T follicular helper cell (primary cell): ENCODE measurements around the gene APH1B.
"Not testable (repeated sequence)": the region's sequence is repeated elsewhere in the genome, so short reads cannot be mapped to it uniquely, and the experiment has no call there.

Experiments used
- DNase-seq: peaks from one replicate; pipeline ENCODE4 v3.0.0-alpha.2; 2020; ENCODE audit warnings: low read depth
- total RNA-seq, 2 experiments: gene quantifications; one replicate each; lab custom pipeline; 2026; lab: John Stamatoyannopoulos, UW

APH1B gene
- 5.0 to 25.3 reads per million in 2 experiments for total RNA-seq

DNA sequence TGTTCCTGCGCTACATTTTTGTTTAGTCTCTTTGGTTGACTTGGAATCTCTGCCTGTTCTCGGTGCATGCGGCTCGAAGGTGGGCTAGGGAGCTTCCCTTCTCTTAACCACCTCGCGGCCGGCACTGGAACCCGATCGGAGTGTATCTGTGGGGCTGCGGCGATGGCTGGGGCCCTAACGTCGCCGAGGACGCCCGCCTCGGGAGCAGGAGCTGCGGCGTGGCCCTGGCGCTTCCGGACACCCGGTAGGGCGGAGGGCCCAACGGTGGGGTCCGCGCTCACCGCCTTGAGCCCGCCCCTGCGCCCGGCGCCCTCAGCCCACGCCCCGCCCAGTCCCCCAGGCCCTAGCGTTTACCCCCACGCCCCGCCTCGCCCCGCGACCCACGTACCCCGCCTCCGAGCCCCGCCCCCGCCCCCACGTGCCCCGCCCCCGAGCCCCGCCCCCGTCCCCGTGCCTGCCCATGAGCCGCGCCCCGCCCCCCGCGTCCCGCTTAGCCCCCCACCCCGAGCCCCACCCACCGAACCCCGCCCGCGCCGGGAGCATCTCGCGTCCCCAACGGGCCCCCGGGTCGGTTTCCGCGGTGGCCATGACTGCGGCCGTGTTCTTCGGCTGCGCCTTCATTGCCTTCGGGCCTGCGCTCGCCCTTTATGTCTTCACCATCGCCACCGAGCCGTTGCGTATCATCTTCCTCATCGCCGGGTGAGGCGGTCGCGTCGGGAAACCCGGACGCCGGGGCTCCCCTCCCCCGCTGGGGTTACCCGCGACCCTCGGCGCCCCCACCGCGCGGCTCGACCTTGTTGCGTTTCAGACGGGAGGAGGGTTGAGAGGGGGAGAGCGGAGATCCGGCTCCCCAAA, at the start of gene APH1B:
Gene APH1B, plus strand, starts transcription at position 568 of the 855 bp plus-strand sequence. Its CDS starts 19 bp downstream, at position 587.
- peak; percentile 75 for DNase-seq

GRCh38 chr15:63227689-63228088, 49.7 kb upstream of the APH1B start:
- DNase-seq, result no peak

- DNase-seq, result no peak
These were observed 46.2 kb upstream of the APH1B start for GRCh38 chr15:63231206-63231605.

DNA sequence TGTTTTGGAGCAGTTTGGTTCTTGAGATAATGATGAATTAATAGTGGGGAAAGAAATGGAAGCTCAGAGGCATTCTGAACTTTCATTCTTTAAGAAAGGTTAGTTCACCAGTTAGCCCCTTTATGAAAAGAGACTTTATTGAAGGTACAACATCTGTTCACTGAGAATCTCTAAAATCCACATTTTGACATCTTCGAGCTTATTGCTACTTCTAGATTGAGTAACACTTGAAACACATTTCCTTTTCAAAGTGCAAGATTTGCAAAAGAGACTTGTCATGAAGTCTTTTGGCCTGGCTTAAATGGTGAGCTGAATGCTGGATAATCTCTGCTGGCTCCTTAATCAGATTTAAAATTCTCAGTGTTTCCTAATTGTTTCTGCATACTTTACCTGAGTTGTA, 45.7 kb upstream of the APH1B start:
- DNase-seq, result no peak

DNA sequence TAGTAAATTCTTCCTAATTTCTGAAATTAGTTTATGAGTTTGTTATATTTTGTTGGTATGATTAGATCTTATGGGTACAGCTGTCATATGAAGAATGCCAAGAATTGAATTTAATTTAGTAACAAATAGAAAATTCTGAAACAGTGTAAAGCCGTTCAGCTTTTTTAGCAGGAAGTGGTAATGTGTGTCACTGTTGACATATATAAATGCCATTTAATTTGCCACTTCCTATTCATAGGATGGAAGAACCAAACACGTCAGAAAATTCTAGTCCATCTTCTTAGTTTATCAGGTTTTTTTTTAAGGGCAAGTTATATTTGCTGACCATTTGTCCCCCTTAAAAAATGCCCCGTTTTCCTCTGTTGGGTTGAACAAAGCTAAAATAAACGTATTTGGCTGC, 45.0 kb upstream of the APH1B start:
- no peak for DNase-seq

GRCh38 chr15:63232943-63233342, 44.5 kb upstream of the APH1B start:
- DNase-seq, result no peak

GRCh38 chr15:63233667-63234423, 43.6 kb upstream of the APH1B start:
- no peak for DNase-seq

DNA sequence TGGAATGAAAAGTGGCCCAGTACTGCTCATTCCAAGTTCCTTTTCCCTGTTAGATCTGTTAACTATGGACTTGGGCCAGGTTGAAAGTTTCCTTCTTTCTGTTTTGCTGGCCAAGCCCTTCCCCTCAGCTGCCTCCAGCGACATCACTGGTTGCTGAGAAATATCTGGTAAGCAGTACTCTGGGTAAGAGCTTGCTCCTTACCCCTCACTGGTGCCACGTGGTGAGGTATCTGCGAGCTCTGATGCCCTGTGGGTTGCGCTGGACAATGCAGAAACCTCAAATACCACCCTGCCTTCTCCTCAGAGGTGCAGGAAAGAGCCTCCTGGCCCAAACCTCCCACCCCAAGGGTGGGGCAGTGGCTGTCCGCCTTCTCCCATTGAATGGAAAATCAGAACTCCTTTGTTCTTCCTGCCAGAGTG, 42.9 kb upstream of the APH1B start:
- DNase-seq, result no peak

DNA sequence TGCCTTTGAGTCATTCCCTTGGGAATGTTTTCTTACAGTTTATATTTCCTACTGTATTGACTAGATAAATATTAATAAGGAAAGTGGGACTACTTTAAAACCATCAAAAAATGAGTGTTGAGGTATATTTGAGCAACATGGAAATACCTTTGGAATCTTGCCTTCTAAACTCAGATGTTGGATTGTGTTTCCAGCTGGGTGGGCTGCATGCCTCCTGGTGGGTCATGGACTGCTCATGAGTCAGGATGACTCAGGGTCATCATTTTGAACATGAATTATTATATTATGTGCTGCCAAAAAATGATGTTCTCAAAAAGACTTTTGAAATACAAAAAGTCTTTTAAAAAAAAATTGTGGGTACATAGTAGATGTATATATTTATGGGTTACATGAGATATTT, 41.1 kb upstream of the APH1B start:
- DNase-seq, result no peak

DNA sequence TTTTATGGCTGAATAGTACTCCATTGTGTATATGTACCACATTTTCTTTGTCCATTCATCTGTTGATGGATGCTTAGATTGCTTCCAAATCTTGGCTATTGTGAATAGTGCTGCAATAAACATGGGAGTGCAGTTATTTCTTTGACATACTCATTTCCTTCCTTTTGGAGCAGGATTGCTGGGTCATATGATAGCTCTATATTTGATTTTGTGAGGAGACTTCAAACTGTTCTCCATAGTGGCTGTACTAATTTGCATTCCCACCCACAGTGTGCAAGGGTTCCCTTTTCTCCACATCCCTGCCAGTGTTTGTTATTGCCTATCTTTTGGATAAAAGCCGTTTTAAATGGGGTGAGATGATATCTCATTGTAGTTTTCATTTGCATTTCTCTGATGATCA, 40.3 kb upstream of the APH1B start:
- DNase-seq, result not testable (repeated sequence)

GRCh38 chr15:63238171-63238570, 39.2 kb upstream of the APH1B start:
- DNase-seq, result no peak

- DNase-seq, result no peak
These were observed 38.6 kb upstream of the APH1B start for GRCh38 chr15:63238796-63239195.

- no peak for DNase-seq
These were observed 37.3 kb upstream of the APH1B start for GRCh38 chr15:63240109-63240508.

- DNase-seq, result no peak
These were observed 36.1 kb upstream of the APH1B start for GRCh38 chr15:63241316-63241715.

- DNase-seq, result no peak
These were observed 34.3 kb upstream of the APH1B start for GRCh38 chr15:63243101-63243500.

- DNase-seq, result no peak
These were observed 33.6 kb upstream of the APH1B start for GRCh38 chr15:63243776-63244175.

DNA sequence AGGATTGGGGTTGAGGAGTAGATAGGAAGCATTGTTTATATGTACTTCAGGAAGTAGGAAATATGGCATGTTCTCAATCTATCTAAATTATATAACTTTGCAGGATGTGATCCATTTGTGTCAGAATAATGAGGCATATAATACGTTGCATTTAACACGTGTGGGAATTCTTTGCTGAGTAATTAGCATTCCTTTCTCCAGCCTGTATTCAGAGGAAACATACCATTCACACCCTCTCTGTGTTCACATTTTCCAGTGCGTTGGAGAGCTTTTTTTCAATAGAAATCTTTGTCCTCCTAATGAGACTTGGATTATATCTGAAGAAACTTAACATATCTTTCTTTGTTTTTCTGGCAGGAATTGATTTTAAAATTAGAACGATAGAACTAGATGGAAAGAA, 33.0 kb upstream of the APH1B start:
- no peak for DNase-seq

GRCh38 chr15:63244976-63245645, 32.3 kb upstream of the APH1B start:
- DNase-seq, result no peak

DNA sequence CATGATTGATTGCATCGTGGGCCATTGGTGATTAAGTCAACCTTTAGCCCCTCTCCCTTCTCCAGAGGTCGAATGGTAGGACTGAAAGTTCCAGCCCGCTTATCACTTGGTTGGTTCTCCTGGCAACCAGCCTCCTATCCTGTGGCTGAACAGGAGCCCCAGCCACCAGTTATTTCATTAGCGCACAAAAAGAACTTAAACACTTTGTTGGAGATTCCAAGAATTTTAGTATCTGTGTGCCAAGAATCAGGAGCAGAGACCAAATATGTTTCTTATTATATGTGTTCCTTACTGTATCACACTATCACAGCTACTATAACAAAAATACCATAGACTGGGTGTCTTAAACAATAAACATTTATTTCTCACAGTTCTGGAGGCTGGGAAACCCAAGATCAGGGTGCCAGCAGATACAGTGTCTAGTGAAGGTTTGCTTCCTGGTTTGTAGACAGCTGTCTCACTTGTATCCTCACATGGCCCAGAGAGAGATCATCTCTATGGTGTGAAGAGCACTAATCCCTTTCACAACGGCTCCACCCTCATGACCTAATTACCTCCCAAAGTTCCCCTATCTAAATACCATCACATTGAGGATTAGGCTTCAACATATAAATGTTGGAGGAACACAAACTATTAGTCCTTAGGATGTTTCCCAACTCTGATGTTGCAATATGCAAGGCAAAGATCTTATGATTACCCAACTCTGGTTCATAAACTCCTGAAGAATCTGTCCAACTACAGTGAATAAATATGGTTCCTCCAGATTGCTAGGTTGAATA, 30.5 kb upstream of the APH1B start:
- no peak for DNase-seq

GRCh38 chr15:63250312-63250965, 27.0 kb upstream of the APH1B start:
- no peak for DNase-seq

- no peak for DNase-seq
These were observed 25.7 kb upstream of the APH1B start for GRCh38 chr15:63251701-63252100.
